Keratinocyte (primary cell): ENCODE data around the gene HSD17B14.

Experiments used
- EZH2 ChIP-seq: IDR thresholded peaks from one replicate; pipeline ENCODE4 v1.6.1; 2012; ENCODE audit warnings: inconsistent platforms, mild to moderate bottlenecking, low read length, moderate library complexity
- TF ChIP-seq, protein P1 (sequence below), 3 experiments: IDR thresholded peaks in 1 of 3; conservative IDR thresholded peaks in 1 of 3; optimal IDR thresholded peaks in 1 of 3; 2 replicates in 2 of 3; 3 replicates in 1 of 3; pipeline versions ENCODE3 to v1.5.1; 2011; ENCODE audit warnings: low read length in 3 of 3, mild to moderate bottlenecking in 3 of 3, moderate library complexity in 2 of 3, control low read depth in 1 of 3, inconsistent platforms in 1 of 3; ENCODE audit not compliant: insufficient read depth in 2 of 3; ENCODE audit errors: extremely low read depth in 1 of 3

DNA sequence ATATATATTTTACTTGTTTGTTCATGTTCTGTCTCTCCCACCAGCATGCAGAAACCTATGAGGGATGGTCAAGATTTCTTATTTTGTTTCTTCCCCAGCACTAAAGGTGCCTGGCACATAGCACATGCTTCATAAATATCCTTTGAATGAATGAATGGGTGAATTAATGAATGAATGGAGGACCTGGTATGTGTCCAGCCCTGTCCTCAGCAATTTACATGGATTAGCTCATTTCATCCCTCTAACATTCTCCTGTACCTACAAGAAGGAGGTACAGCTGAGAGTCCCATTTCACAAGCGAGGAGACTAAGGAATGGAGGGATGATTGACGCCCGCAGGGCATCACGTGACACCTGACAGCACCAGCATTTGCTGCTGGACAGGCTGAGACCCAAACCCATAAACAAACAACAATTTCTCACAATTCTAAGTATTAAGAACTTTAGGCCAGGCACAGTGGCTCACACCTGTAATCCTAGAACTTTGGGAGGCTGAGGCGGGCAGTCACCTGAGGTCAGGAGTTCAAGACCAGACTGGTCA lies 18.6 kb downstream of the HSD17B14 start:
- TF ChIP-seq, protein P1, sequence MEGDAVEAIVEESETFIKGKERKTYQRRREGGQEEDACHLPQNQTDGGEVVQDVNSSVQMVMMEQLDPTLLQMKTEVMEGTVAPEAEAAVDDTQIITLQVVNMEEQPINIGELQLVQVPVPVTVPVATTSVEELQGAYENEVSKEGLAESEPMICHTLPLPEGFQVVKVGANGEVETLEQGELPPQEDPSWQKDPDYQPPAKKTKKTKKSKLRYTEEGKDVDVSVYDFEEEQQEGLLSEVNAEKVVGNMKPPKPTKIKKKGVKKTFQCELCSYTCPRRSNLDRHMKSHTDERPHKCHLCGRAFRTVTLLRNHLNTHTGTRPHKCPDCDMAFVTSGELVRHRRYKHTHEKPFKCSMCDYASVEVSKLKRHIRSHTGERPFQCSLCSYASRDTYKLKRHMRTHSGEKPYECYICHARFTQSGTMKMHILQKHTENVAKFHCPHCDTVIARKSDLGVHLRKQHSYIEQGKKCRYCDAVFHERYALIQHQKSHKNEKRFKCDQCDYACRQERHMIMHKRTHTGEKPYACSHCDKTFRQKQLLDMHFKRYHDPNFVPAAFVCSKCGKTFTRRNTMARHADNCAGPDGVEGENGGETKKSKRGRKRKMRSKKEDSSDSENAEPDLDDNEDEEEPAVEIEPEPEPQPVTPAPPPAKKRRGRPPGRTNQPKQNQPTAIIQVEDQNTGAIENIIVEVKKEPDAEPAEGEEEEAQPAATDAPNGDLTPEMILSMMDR (optimal IDR thresholded peaks at IDR 0.05 in 1 of 3, IDR thresholded peaks at IDR 0.05 in 1 of 3, conservative IDR thresholded peaks at IDR 0.05 in 1 of 3; ENCODE audit: extremely low read depth in 1 of 3, insufficient read depth in 2 of 3, low read length in 3 of 3): no peak
- no peak for TF ChIP-seq EZH2
